A673 (cell line): ENCODE results near the gene SPECC1L. TPM values are rescaled to one million over a fixed set of nuclear protein-coding genes. Genes with fewer than 3 reads are reported as not detected.
"Not testable (repeated sequence)": the region's sequence is repeated elsewhere in the genome, so short reads cannot be mapped to it uniquely, and the experiment has no call there.

Experiments used
- BruUV-seq: library from RNA; stranded (reverse); fragments of 400-500 nt; replicated peaks from 2 replicates; lab custom pipeline; 2021; lab: Mats Ljungman, UMichigan
- CTCF ChIA-PET: fragments of 300-600 bp; sonication (Branson Sonifier 250); formaldehyde crosslinking; loops from one replicate; lab custom pipeline; 2022; ENCODE audit warnings: antibody characterized with exemption; lab: Charles Lee
- POLR2A ChIA-PET: fragments of 300-600 bp; sonication (Branson Sonifier 250); formaldehyde crosslinking; loops from one replicate; lab custom pipeline; 2022; ENCODE audit warnings: antibody characterized with exemption; ENCODE audit not compliant: low non-redundant PET; lab: Charles Lee
- DNase-seq: peaks from one replicate; pipeline ENCODE4 v3.0.0-alpha.2; 2015; ENCODE audit warnings: low spot score
- H3K27ac ChIP-seq: fragments of 200-600 bp; sonication (generic); 2 replicates; pipeline ENCODE4 v1.5.1; 2016; ENCODE audit warnings: mixed run types, low read depth, mild to moderate bottlenecking, mixed read lengths, antibody characterized with exemption, low read length; ENCODE audit not compliant: poor library complexity, severe bottlenecking
- H3K27me3 ChIP-seq: fragments of 200-600 bp; sonication (generic); replicated peaks from 2 replicates; pipeline ENCODE4 v1.6.1; 2017; ENCODE audit warnings: mixed run types, low read depth, mild to moderate bottlenecking, mixed read lengths, antibody characterized with exemption, low read length; ENCODE audit not compliant: insufficient read depth, poor library complexity
- H3K36me3 ChIP-seq: fragments of 200-600 bp; sonication (generic); 2 replicates; pipeline ENCODE4 v1.6.1; 2016; ENCODE audit warnings: mixed run types, mild to moderate bottlenecking, mixed read lengths, antibody characterized with exemption, low read length; ENCODE audit not compliant: insufficient read depth, poor library complexity, severe bottlenecking
- H3K4me1 ChIP-seq: fragments of 200-600 bp; sonication (generic); 2 replicates; pipeline ENCODE4 v1.6.1; 2017; ENCODE audit warnings: mixed run types, mild to moderate bottlenecking, mixed read lengths, antibody characterized with exemption, low read length; ENCODE audit not compliant: insufficient read depth, poor library complexity, severe bottlenecking
- H3K4me3 ChIP-seq: fragments of 200-600 bp; sonication (generic); 2 replicates; pipeline ENCODE4 v1.5.1; 2016; ENCODE audit warnings: low read depth, mixed run types, mild to moderate bottlenecking, mixed read lengths, low read length; ENCODE audit not compliant: poor library complexity, severe bottlenecking
- H3K9me3 ChIP-seq: fragments of 200-600 bp; sonication (generic); 2 replicates; pipeline ENCODE4 v1.6.1; 2016; ENCODE audit warnings: mixed run types, low read depth, mild to moderate bottlenecking, mixed read lengths, antibody characterized with exemption, low read length; ENCODE audit not compliant: poor library complexity, severe bottlenecking
- EZH2 ChIP-seq: fragments of 200-600 bp; sonication (generic); IDR thresholded peaks from 2 replicates; pipeline ENCODE4 v1.6.1; 2017; ENCODE audit warnings: borderline replicate concordance, low read depth, mild to moderate bottlenecking, mixed read lengths, antibody characterized with exemption, low read length; ENCODE audit not compliant: poor library complexity, severe bottlenecking
- intact Hi-C: fragments of 100-400 bp; cut with micrococcal nuclease; formaldehyde crosslinking; loops from one replicate; pipeline ENCODE4 v1.10.0; 2022; ENCODE audit not compliant: unreplicated experiment
- total RNA-seq: library from RNA; stranded (reverse); gene quantifications from 2 replicates; pipeline ENCODE4 v1.2.3, GENCODE V29; 2021
- TF ChIP-seq, protein P1 (sequence below): fragments of 300-800, 200-600 bp; sonication (generic); conservative IDR thresholded peaks from 2 replicates; pipeline ENCODE4 v1.5.1; 2017; ENCODE audit warnings: low read depth, mild to moderate bottlenecking, antibody characterized with exemption, low read length, moderate library complexity, mixed read lengths

Gene SPECC1L
- total RNA-seq, 1 experiment from 2014 or later, result 56.7 TPM

DNA sequence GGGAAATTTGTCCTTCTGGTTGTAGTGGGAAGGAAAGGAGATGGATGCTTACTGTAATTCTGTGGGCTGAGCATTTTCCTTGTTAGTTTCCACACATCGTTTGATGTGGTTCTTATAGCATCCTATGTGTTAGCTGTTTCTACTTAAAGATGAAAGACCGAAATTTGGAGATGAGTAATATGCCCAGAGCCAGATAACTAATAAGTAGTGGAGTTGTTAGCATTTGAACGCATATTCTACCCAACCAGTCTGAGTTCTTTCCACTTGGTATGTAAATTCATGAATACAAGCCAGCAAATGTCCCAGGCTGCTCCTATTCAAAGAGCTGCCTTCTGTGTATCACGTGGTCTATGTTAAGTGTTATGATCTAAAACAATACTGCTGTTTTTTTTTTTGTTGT lies 14.6 kb downstream of the SPECC1L start:
- CTCF ChIA-PET, result no interaction called here

DNA sequence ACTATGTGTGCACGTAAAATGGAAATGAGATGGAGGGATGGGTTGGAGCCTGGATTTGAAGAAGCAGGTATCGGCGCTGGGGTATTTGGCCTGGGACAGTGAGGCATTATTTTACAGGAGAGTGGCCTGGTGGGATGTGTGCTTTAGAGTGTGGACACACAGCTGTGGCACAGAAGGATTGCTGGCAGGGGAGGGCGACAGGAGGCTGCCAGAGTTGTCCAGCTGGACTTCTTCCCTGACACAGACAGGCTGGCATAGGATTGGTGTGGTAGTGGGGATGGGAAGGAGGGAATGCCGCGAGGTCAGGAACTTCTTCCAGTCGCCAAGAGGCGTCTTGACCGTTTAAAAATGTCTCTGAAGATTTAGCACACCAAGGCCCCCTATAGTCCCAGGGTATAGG lies 16.6 kb downstream of the SPECC1L start:
- H3K9me3 ChIP-seq, intact Hi-C loops, H3K27ac ChIP-seq, POLR2A ChIA-PET, H3K4me3 ChIP-seq, BruUV-seq, H3K27me3 ChIP-seq, H3K36me3 ChIP-seq, DNase-seq, CTCF ChIA-PET: not testable (repeated sequence)
- peaks cover 31% of the 10 kb centered on the region for H3K4me1 ChIP-seq

More for the DNA sequence above, 14.6 kb downstream of the SPECC1L start:
- POLR2A ChIA-PET, result no interaction called here
- no peaks in the 10 kb centered on the region for H3K27me3 ChIP-seq
- H3K27ac ChIP-seq, result no peak overlapping the region
- no peaks in the 10 kb centered on the region for H3K9me3 ChIP-seq
- no peaks in the 10 kb centered on the region for H3K36me3 ChIP-seq
- H3K4me1 ChIP-seq, result peaks cover 20% of the 10 kb centered on the region
- TF ChIP-seq, protein P1, sequence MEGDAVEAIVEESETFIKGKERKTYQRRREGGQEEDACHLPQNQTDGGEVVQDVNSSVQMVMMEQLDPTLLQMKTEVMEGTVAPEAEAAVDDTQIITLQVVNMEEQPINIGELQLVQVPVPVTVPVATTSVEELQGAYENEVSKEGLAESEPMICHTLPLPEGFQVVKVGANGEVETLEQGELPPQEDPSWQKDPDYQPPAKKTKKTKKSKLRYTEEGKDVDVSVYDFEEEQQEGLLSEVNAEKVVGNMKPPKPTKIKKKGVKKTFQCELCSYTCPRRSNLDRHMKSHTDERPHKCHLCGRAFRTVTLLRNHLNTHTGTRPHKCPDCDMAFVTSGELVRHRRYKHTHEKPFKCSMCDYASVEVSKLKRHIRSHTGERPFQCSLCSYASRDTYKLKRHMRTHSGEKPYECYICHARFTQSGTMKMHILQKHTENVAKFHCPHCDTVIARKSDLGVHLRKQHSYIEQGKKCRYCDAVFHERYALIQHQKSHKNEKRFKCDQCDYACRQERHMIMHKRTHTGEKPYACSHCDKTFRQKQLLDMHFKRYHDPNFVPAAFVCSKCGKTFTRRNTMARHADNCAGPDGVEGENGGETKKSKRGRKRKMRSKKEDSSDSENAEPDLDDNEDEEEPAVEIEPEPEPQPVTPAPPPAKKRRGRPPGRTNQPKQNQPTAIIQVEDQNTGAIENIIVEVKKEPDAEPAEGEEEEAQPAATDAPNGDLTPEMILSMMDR, result no peak
- TF ChIP-seq EZH2, result no peak
- H3K4me3 ChIP-seq, result no peak overlapping the region
- intact Hi-C loops, result no loop called here
- BruUV-seq, result no TSS peak
- no peak for DNase-seq

DNA sequence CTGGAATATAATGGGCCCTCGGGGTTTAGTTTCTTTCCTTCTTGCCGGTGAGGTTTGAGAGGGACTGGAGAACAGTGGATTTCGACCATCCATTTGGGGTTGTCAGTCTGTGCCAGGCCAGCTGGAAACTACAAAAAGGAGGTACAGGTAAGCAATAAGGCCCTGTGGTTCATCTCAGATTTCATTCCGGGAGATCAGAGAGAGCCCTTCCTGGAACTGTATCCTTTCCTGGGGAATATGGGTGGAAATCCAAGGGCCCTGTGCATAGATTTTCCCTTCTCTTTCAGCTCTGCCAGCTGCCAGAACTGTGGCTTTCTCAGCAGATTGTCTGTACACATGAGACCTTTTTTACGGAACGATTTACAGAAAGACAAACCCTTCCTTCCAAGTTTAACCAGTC lies 17.2 kb downstream of the SPECC1L start:
- H3K4me3 ChIP-seq, H3K9me3 ChIP-seq, BruUV-seq, H3K27me3 ChIP-seq, DNase-seq, CTCF ChIA-PET, intact Hi-C loops, POLR2A ChIA-PET, H3K27ac ChIP-seq, H3K36me3 ChIP-seq: not testable (repeated sequence)
- H3K4me1 ChIP-seq, result peaks cover 31% of the 10 kb centered on the region

DNA sequence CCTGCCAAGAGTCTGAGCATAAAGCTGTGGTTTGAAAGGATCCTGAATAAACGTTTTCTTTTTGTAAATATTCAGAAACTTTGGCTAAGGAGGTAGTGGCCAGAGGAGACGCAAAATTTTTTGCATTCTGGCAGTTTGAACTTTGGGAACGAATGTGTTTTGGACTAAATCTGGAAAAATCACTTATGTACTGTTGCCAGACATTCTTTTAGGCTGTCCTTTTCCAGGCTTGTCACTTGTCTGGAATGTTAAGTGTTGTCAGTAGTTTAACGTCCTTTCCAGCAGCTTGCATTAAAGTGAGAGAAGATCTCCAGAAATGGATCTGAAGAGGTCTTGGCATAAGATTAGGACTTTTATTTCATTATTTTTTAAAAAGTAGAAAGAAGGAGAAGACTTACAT lies 18.5 kb downstream of the SPECC1L start:
- POLR2A ChIA-PET, result no interaction called here
- no peaks in the 10 kb centered on the region for H3K27me3 ChIP-seq
- BruUV-seq, result no TSS peak
- peak; percentile 48 for DNase-seq
- peaks cover 31% of the 10 kb centered on the region for H3K4me1 ChIP-seq
- H3K27ac ChIP-seq, result peak overlapping the region; percentile 3
- H3K9me3 ChIP-seq, result no peaks in the 10 kb centered on the region
- no peaks in the 10 kb centered on the region for H3K36me3 ChIP-seq
- intact Hi-C loops, result no loop called here
- H3K4me3 ChIP-seq, result no peak overlapping the region
- TF ChIP-seq, protein P1, result no peak
- no peak for TF ChIP-seq EZH2
- CTCF ChIA-PET, result interaction anchor here (0.6 kb wide), 2 partner anchors 36 to 146 kb away, joined by 3 read pairs; no protein-coding TSS in a partner anchor
